Natural killer cell (primary cell): ENCODE measurements around the gene ITGAE. TPM values are rescaled to one million over a fixed set of nuclear protein-coding genes. Genes with fewer than 3 reads are reported as not detected.

Source experiments
- ATAC-seq, 3 donors: fragments of 150-1000 bp in 2 of 3; fragments of 200-7000 bp in 1 of 3; cut with Tn5 transposase; 1 replicate in 1 of 3; 2 replicates in 2 of 3; pipeline ENCODE4 v1.10.0; 2021; ENCODE audit warnings: mild to moderate bottlenecking in 2 of 3, moderate library complexity in 2 of 3
- DNase-seq, 2 donors: peaks; one replicate each; pipeline versions ENCODE4 v3.0.0 to v3.0.0-alpha.2; 2013 to 2021; ENCODE audit warnings: mixed read lengths in 1 of 2
- H3K27ac ChIP-seq: one replicate; pipeline ENCODE4 v1.5.1; 2013; ENCODE audit warnings: mild to moderate bottlenecking, low read length
- H3K27me3 ChIP-seq: one replicate; pipeline ENCODE4 v1.6.1; 2013; ENCODE audit warnings: low read length; ENCODE audit not compliant: control insufficient read depth, insufficient read depth
- H3K36me3 ChIP-seq: one replicate; pipeline ENCODE4 v1.6.1; 2013; ENCODE audit warnings: low read length; ENCODE audit not compliant: control insufficient read depth, insufficient read depth
- H3K4me1 ChIP-seq: one replicate; pipeline ENCODE4 v1.6.1; 2013; ENCODE audit warnings: low read length; ENCODE audit not compliant: control insufficient read depth, insufficient read depth
- H3K4me3 ChIP-seq: one replicate; pipeline ENCODE4 v1.5.1; 2013; ENCODE audit warnings: low read length
- H3K9me3 ChIP-seq: one replicate; pipeline ENCODE4 v1.6.1; 2013; ENCODE audit warnings: low read length; ENCODE audit not compliant: control insufficient read depth, insufficient read depth
- H3K27ac Mint-ChIP-seq, 2 donors: one replicate each; pipeline ENCODE4 v1.8.0; 2022; ENCODE audit warnings: mild to moderate bottlenecking in 2 of 2, mixed read lengths in 2 of 2, moderate library complexity in 1 of 2
- H3K27me3 Mint-ChIP-seq, 2 donors: one replicate each; pipeline ENCODE4 v1.8.0; 2022; ENCODE audit warnings: low read depth in 2 of 2, mixed read lengths in 2 of 2
- H3K36me3 Mint-ChIP-seq: one replicate; pipeline ENCODE4 v1.8.0; 2022; ENCODE audit warnings: mixed read lengths
- H3K4me1 Mint-ChIP-seq, 2 donors: one replicate each; pipeline ENCODE4 v1.8.0; 2022; ENCODE audit warnings: mixed read lengths in 2 of 2
- H3K4me3 Mint-ChIP-seq: one replicate; pipeline ENCODE4 v1.8.0; 2022; ENCODE audit warnings: mild to moderate bottlenecking, moderate library complexity, mixed read lengths
- H3K9me3 Mint-ChIP-seq, 2 donors: one replicate each; pipeline ENCODE4 v1.8.0; 2022; ENCODE audit warnings: mixed read lengths in 2 of 2
- WGBS: methylation state at CpG from one replicate; pipeline ENCODE4 v1.1.7; 2013; ENCODE audit warnings: missing lambda C conversion rate; ENCODE audit not compliant: insufficient coverage; 5-methylcytosine and 5-hydroxymethylcytosine counted together
- intact Hi-C: fragments of 100-400 bp; cut with micrococcal nuclease; formaldehyde crosslinking; loops from one replicate; pipeline ENCODE4 v1.14.2; 2022
- total RNA-seq, 4 donors: library from RNA; stranded (reverse); fragments of 120-200 nt in 1 of 4; gene quantifications; one replicate each; pipeline versions ENCODE4 v1.2.3 to v1.2.4, GENCODE V29; 2013 to 2022
- TF ChIP-seq, protein P1 (sequence below): fragments of 200-600 bp; IDR thresholded peaks from one replicate; pipeline ENCODE4 v1.8.0; 2022; ENCODE audit warnings: antibody characterized with exemption

Gene ITGAE
- total RNA-seq, 3 donors from 2014 or later (not counting 1 experiment from before 2014, with no cell fraction given): 12.8 to 13.8 (median 13.8) TPM

DNA sequence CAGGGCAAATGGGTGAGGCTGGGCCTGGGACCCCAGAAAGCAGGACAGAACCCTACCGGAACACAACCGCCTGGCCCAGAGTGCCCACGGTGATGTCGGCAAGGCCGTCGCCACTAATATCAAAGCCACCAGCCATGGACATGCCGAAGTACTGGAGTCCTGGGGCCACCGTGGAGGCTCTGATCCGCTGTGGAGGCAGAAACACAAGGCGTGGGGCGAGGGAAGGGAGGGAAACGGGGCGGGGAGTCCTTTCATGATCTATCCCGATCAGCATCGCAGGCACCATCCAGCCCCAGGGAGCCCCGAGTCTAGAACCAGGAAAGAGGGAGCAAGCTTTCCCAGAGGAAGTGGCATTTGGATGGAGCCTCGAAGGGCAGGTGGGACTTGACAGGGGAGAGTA, 50.7 kb downstream of the ITGAE start:
- no peak overlapping the region for H3K27ac ChIP-seq
- TF ChIP-seq, protein P1, sequence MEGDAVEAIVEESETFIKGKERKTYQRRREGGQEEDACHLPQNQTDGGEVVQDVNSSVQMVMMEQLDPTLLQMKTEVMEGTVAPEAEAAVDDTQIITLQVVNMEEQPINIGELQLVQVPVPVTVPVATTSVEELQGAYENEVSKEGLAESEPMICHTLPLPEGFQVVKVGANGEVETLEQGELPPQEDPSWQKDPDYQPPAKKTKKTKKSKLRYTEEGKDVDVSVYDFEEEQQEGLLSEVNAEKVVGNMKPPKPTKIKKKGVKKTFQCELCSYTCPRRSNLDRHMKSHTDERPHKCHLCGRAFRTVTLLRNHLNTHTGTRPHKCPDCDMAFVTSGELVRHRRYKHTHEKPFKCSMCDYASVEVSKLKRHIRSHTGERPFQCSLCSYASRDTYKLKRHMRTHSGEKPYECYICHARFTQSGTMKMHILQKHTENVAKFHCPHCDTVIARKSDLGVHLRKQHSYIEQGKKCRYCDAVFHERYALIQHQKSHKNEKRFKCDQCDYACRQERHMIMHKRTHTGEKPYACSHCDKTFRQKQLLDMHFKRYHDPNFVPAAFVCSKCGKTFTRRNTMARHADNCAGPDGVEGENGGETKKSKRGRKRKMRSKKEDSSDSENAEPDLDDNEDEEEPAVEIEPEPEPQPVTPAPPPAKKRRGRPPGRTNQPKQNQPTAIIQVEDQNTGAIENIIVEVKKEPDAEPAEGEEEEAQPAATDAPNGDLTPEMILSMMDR: no peak
- Mint-ChIP-seq H3K27me3 (peaks cover 0 to 2% of the 10 kb centered on the region in 2 donors), H3K4me1 (peaks cover 0 to 23% of the 10 kb centered on the region in 2 donors), H3K9me3 (no peaks in the 10 kb centered on the region), H3K36me3 (no peaks in the 10 kb centered on the region), H3K27ac (peak overlapping the region in 1 of 2 donors; percentile 58), H3K4me3 (peak overlapping the region; percentile 60)
- peaks cover 37% of the 10 kb centered on the region for H3K4me1 ChIP-seq
- no peaks in the 10 kb centered on the region for H3K36me3 ChIP-seq
- DNase-seq: no peak
- no peak overlapping the region for H3K4me3 ChIP-seq
- no peak for ATAC-seq
- 92% methylated on average over 17 of the region's 17 CpGs for WGBS
- intact Hi-C loops: no loop called here
- no peaks in the 10 kb centered on the region for H3K27me3 ChIP-seq
- H3K9me3 ChIP-seq: no peaks in the 10 kb centered on the region

DNA sequence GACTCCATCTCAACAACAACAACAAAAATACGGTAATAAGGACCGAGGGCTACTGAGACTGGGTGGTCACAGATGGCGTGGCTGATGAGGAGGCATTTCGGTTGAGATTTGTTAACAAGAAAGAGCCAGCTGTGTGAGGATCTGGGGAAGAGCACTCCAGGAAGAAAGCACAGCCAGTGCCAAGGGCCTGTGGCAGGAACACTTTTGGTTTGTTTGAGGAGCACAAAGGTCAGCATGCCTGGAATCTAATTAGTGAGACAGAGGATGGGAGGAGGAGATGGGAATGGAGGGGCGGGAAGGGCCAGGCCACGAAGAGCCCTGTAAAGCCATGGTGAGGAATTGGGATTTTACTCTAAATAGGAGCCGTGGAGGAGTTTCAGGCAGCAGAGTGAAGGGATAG, 52.4 kb downstream of the ITGAE start:
- TF ChIP-seq, protein P1: no peak
- Mint-ChIP-seq H3K36me3 (no peaks in the 10 kb centered on the region), H3K4me3 (peak overlapping the region; percentile 25), H3K9me3 (no peaks in the 10 kb centered on the region), H3K27ac (no peak overlapping the region), H3K4me1 (peaks cover 0 to 18% of the 10 kb centered on the region in 2 donors), H3K27me3 (peaks cover 0 to 2% of the 10 kb centered on the region in 2 donors)
- Histone ChIP-seq H3K4me3 (no peak overlapping the region), H3K4me1 (peaks cover 26% of the 10 kb centered on the region), H3K36me3 (no peaks in the 10 kb centered on the region), H3K27me3 (no peaks in the 10 kb centered on the region), H3K27ac (no peak overlapping the region), H3K9me3 (no peaks in the 10 kb centered on the region)
- DNase-seq (no peak), ATAC-seq (no peak)
- 97% methylated on average over 7 of the region's 7 CpGs for WGBS
- intact Hi-C loops: no loop called here

DNA sequence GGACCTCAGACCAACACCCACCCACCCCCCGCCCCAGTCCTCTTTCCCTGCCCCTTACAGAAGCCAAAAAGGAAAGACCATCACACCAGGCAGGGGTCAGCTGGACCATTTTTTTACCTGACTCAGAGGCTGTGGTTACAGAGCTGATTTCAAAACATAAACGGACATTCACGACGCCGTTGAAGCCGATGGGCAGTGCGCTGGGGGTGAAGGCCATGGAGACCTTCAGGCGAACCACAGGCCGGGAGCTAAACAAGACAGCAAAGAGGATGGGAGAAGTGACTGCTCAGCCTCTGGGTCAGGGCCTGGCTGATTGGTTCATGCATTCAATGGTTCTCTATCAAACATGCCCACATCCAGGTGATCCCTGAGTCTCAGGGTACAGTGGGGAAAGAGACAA, 53.2 kb downstream of the ITGAE start:
- H3K36me3 Mint-ChIP-seq: no peaks in the 10 kb centered on the region
- H3K4me1 Mint-ChIP-seq: peaks cover 0 to 14% of the 10 kb centered on the region in 2 donors
- no peak overlapping the region for H3K27ac Mint-ChIP-seq
- Histone ChIP-seq H3K27me3 (no peaks in the 10 kb centered on the region), H3K27ac (no peak overlapping the region), H3K36me3 (no peaks in the 10 kb centered on the region), H3K4me3 (no peak overlapping the region), H3K9me3 (no peaks in the 10 kb centered on the region), H3K4me1 (peaks cover 26% of the 10 kb centered on the region)
- ATAC-seq (no peak), DNase-seq (no peak)
- TF ChIP-seq, protein P1: no peak
- intact Hi-C loops: no loop called here
- no peak overlapping the region for H3K4me3 Mint-ChIP-seq
- H3K27me3 Mint-ChIP-seq: peaks cover 0 to 2% of the 10 kb centered on the region in 2 donors
- H3K9me3 Mint-ChIP-seq: no peaks in the 10 kb centered on the region
- WGBS: 92% methylated on average over 9 of the region's 9 CpGs

DNA sequence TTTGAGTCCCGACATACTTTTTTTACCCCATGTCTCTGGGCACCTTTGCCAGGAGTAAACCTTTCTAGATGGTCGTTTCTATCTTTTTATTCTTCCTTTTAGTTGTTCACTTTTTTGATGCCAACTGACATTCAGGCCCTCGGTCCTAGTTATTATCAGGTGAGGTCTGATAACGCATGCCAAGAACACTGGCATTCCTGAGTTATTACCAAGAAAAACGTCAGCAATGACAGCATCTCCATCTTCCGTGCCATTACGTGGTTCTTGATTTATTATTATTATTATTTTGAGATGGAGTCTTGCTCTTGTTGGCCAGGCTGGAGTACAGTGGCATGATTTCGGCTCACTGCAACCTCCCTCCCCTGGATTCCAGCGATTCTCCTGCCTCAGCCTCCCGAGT, 55.9 kb downstream of the ITGAE start:
- H3K4me1 Mint-ChIP-seq: peaks cover 6 to 9% of the 10 kb centered on the region in 2 donors
- WGBS: 95% methylated on average over 10 of the region's 10 CpGs

More for the DNA sequence above, 55.9 kb downstream of the ITGAE start:
- Histone ChIP-seq H3K27ac (no peak overlapping the region), H3K27me3 (no peaks in the 10 kb centered on the region), H3K9me3 (no peaks in the 10 kb centered on the region), H3K4me3 (no peak overlapping the region), H3K36me3 (no peaks in the 10 kb centered on the region), H3K4me1 (peaks cover 19% of the 10 kb centered on the region)
- H3K9me3 Mint-ChIP-seq: no peaks in the 10 kb centered on the region
- intact Hi-C loops: no loop called here
- no peaks in the 10 kb centered on the region for H3K36me3 Mint-ChIP-seq
- H3K27me3 Mint-ChIP-seq: peaks cover 0 to 2% of the 10 kb centered on the region in 2 donors
- no peak for ATAC-seq
- TF ChIP-seq, protein P1: no peak
- no peak overlapping the region for H3K4me3 Mint-ChIP-seq
- H3K27ac Mint-ChIP-seq: no peak overlapping the region
- no peak for DNase-seq
